H1 (cell line): ENCODE data around the gene SCIMP. TPM values are rescaled to one million over a fixed set of nuclear protein-coding genes. Genes with fewer than 3 reads are reported as not detected.

Source experiments
- CTCF ChIA-PET: fragments of 300-600 bp; sonication (Branson Sonifier 250); formaldehyde crosslinking; loops from one replicate; lab custom pipeline; 2021; ENCODE audit not compliant: partially characterized antibody; lab: Charles Lee
- POLR2A ChIA-PET: fragments of 300-600 bp; sonication (Branson Sonifier 250); formaldehyde crosslinking; loops from one replicate; lab custom pipeline; 2021; ENCODE audit warnings: inconsistent platforms; ENCODE audit not compliant: partially characterized antibody; lab: Charles Lee
- DNase-seq, 2 experiments: peaks; one replicate each; pipeline versions ENCODE4 v3.0.0 to v3.0.0-alpha.2; 2010 to 2022; ENCODE audit warnings: low spot score in 2 of 2, low read depth in 1 of 2, mixed read lengths in 1 of 2
- FAIRE-seq: peaks from 2 replicates; lab custom pipeline; 2011; peaks lifted over from hg19 to GRCh38; lab: Jason Lieb, UNC
- H2AFZ ChIP-seq: 2 replicates; pipeline ENCODE4 v1.8.1; 2012; ENCODE audit warnings: low read length, inconsistent platforms
- H2AK5ac ChIP-seq: 2 replicates; pipeline ENCODE4 v1.6.1; 2013; ENCODE audit warnings: low read depth, low read length
- H2BK120ac ChIP-seq: replicated peaks from 2 replicates; pipeline ENCODE3; 2013; ENCODE audit warnings: low read depth, low read length, inconsistent platforms
- H2BK12ac ChIP-seq: 2 replicates; pipeline ENCODE4 v1.6.1; 2013; ENCODE audit warnings: low read depth, low read length
- H2BK15ac ChIP-seq: 2 replicates; pipeline ENCODE4 v1.6.1; 2013; ENCODE audit warnings: low read length
- H2BK20ac ChIP-seq: 2 replicates; pipeline ENCODE4 v1.6.1; 2013; ENCODE audit warnings: low read length
- H2BK5ac ChIP-seq: 2 replicates; pipeline ENCODE4 v1.6.1; 2013; ENCODE audit warnings: low read depth, low read length
- H3K14ac ChIP-seq: 2 replicates; pipeline ENCODE4 v1.6.1; 2013; ENCODE audit warnings: inconsistent platforms; ENCODE audit not compliant: insufficient read length
- H3K18ac ChIP-seq: 2 replicates; pipeline ENCODE4 v1.6.1; 2013; ENCODE audit warnings: low read length; ENCODE audit errors: extremely low read depth
- H3K23ac ChIP-seq: 2 replicates; pipeline ENCODE4 v1.6.1; 2013; ENCODE audit warnings: inconsistent platforms; ENCODE audit not compliant: insufficient read length
- H3K23me2 ChIP-seq: 2 replicates; pipeline ENCODE4 v1.6.1; 2013; ENCODE audit warnings: low read depth, low read length
- H3K27ac ChIP-seq: 2 replicates; pipeline ENCODE4 v1.6.1; 2011; ENCODE audit warnings: low read depth, low read length, inconsistent platforms
- H3K27me3 ChIP-seq, 4 experiments: replicated peaks in 1 of 4; 1 replicate in 1 of 4; 2 replicates in 3 of 4; pipeline versions ENCODE4 v1.6.1 to v1.8.1; 2011 to 2013; ENCODE audit warnings: low read length in 3 of 4, mild to moderate bottlenecking in 3 of 4, inconsistent platforms in 2 of 4, mixed read lengths in 2 of 4, moderate library complexity in 1 of 4; ENCODE audit not compliant: control insufficient read depth in 3 of 4, insufficient read depth in 3 of 4; ENCODE audit errors: extremely low read depth in 1 of 4
- H3K36me3 ChIP-seq, 4 experiments: 2 replicates each; pipeline versions ENCODE4 v1.6.1 to v1.8.1; 2011 to 2013; ENCODE audit warnings: mild to moderate bottlenecking in 4 of 4, low read length in 3 of 4, moderate library complexity in 2 of 4, control low read depth in 1 of 4, inconsistent platforms in 1 of 4; ENCODE audit not compliant: insufficient read depth in 4 of 4, control insufficient read depth in 2 of 4
- H3K4ac ChIP-seq: replicated peaks from 2 replicates; pipeline ENCODE3; 2013; ENCODE audit warnings: low read length, low read depth, mixed read lengths, inconsistent platforms; ENCODE audit not compliant: insufficient read length
- H3K4me1 ChIP-seq, 4 experiments: replicated peaks in 1 of 4; 1 replicate in 1 of 4; 2 replicates in 3 of 4; pipeline versions ENCODE4 v1.6.1 to v1.8.1; 2011 to 2013; ENCODE audit warnings: low read length in 3 of 4, inconsistent platforms in 2 of 4, mixed read lengths in 1 of 4; ENCODE audit not compliant: insufficient read depth in 4 of 4, control insufficient read depth in 3 of 4
- H3K4me2 ChIP-seq, 2 experiments: 2 replicates each; pipeline versions ENCODE4 v1.6.1 to v1.8.1; 2011 to 2013; ENCODE audit warnings: low read depth in 2 of 2, low read length in 2 of 2, control low read depth in 1 of 2, inconsistent platforms in 1 of 2, mild to moderate bottlenecking in 1 of 2; ENCODE audit not compliant: insufficient read depth in 1 of 2
- H3K4me3 ChIP-seq, 4 experiments: fragments of 200-600, 300-600 bp in 1 of 4; sonication (generic), shearing (Covaris generic), sonication (Bioruptor Twin) in 1 of 4; 2 replicates each; pipeline versions ENCODE4 v1.5.1 to v1.8.1; 2011 to 2016; ENCODE audit warnings: low read length in 4 of 4, low read depth in 3 of 4, control low read depth in 2 of 4, inconsistent platforms in 2 of 4, mild to moderate bottlenecking in 2 of 4, mixed read lengths in 1 of 4, moderate library complexity in 1 of 4; ENCODE audit not compliant: insufficient read depth in 2 of 4; ENCODE audit errors: extremely low read depth in 1 of 4
- H3K56ac ChIP-seq: replicated peaks from 2 replicates; pipeline ENCODE3; 2013; ENCODE audit warnings: low read depth, mild to moderate bottlenecking, mixed read lengths, low read length, inconsistent platforms; ENCODE audit not compliant: insufficient read length
- H3K79me1 ChIP-seq: 2 replicates; pipeline ENCODE4 v1.6.1; 2013; ENCODE audit warnings: low read depth, low read length, control low read depth
- H3K79me2 ChIP-seq, 2 experiments: 2 replicates each; pipeline versions ENCODE4 v1.6.1 to v1.8.1; 2012 to 2013; ENCODE audit warnings: low read length in 2 of 2, mild to moderate bottlenecking in 2 of 2, inconsistent platforms in 1 of 2; ENCODE audit not compliant: insufficient read depth in 2 of 2, control insufficient read depth in 1 of 2
- H3K9ac ChIP-seq, 4 experiments: replicated peaks in 1 of 4; 1 replicate in 1 of 4; 2 replicates in 3 of 4; pipeline versions ENCODE4 v1.6.1 to v1.8.1; 2011 to 2013; ENCODE audit warnings: low read depth in 3 of 4, low read length in 3 of 4, control low read depth in 2 of 4, mild to moderate bottlenecking in 2 of 4, moderate library complexity in 2 of 4, inconsistent platforms in 1 of 4; ENCODE audit errors: extremely low read depth in 1 of 4
- H3K9me3 ChIP-seq, 2 experiments: 2 replicates each; pipeline versions ENCODE4 v1.6.1 to v1.8.1; 2012 to 2013; ENCODE audit warnings: mild to moderate bottlenecking in 2 of 2, moderate library complexity in 2 of 2, control low read depth in 1 of 2, inconsistent platforms in 1 of 2, low read depth in 1 of 2, low read length in 1 of 2, mixed read lengths in 1 of 2; ENCODE audit not compliant: insufficient read depth in 2 of 2
- H4K20me1 ChIP-seq, 2 experiments: replicated peaks in 1 of 2; 2 replicates each; pipeline versions ENCODE3 to v1.8.1; 2011 to 2013; ENCODE audit warnings: inconsistent platforms in 2 of 2, low read length in 2 of 2, mild to moderate bottlenecking in 1 of 2; ENCODE audit not compliant: insufficient read depth in 2 of 2, control insufficient read depth in 1 of 2
- H4K5ac ChIP-seq: 2 replicates; pipeline ENCODE4 v1.6.1; 2013; ENCODE audit warnings: low read length, low read depth, mixed read lengths, inconsistent platforms; ENCODE audit not compliant: insufficient read length
- H4K8ac ChIP-seq: 2 replicates; pipeline ENCODE4 v1.8.0; 2013; ENCODE audit warnings: mild to moderate bottlenecking, moderate library complexity, low read length, inconsistent platforms; ENCODE audit not compliant: insufficient read depth; ENCODE audit errors: extremely low read depth
- H4K91ac ChIP-seq: replicated peaks from 2 replicates; pipeline ENCODE3; 2013; ENCODE audit warnings: low read length, mixed read lengths, inconsistent platforms; ENCODE audit not compliant: insufficient read length
- BCL11A ChIP-seq, 2 experiments: IDR thresholded peaks; one replicate each; pipeline ENCODE4 v1.6.1; 2011; ENCODE audit warnings: low read depth in 2 of 2, low read length in 2 of 2, mild to moderate bottlenecking in 2 of 2
- CBX8 ChIP-seq: fragments of 300-800, 300-1000 bp; sonication (generic); IDR thresholded peaks from 2 replicates; pipeline ENCODE4 v1.7.1; 2016; ENCODE audit warnings: low read depth, low read length, borderline replicate concordance
- CREB1 ChIP-seq: IDR thresholded peaks from 2 replicates; pipeline ENCODE4 v1.6.1; 2012; ENCODE audit warnings: inconsistent platforms
- EP300 ChIP-seq, 2 experiments: IDR thresholded peaks; 1 replicate in 1 of 2; 2 replicates in 1 of 2; pipeline ENCODE4 v1.6.1; 2011 to 2012; ENCODE audit warnings: low read depth in 2 of 2, low read length in 2 of 2, mild to moderate bottlenecking in 2 of 2, borderline replicate concordance in 1 of 2, inconsistent platforms in 1 of 2, moderate library complexity in 1 of 2
- JUN ChIP-seq: IDR thresholded peaks from 2 replicates; pipeline ENCODE4 v1.6.1; 2011; ENCODE audit warnings: low read depth, mild to moderate bottlenecking, improper control_type of control experiment, low read length
- JUND ChIP-seq: IDR thresholded peaks from 2 replicates; pipeline ENCODE4 v1.6.1; 2011; ENCODE audit warnings: mild to moderate bottlenecking, improper control_type of control experiment, low read length
- KDM4A ChIP-seq: IDR thresholded peaks from one replicate; pipeline ENCODE4 v1.7.1; 2012; ENCODE audit warnings: low read depth, mild to moderate bottlenecking, moderate library complexity, low read length, inconsistent platforms; ENCODE audit not compliant: severe bottlenecking
- MAFK ChIP-seq: IDR thresholded peaks from 2 replicates; pipeline ENCODE4 v1.6.1; 2012; ENCODE audit warnings: low read depth, mild to moderate bottlenecking, improper control_type of control experiment, low read length
- PHF8 ChIP-seq: fragments of 200-600 bp; sonication (generic); conservative IDR thresholded peaks from 2 replicates; pipeline ENCODE4 v1.7.1; 2012; ENCODE audit warnings: low read depth, mild to moderate bottlenecking, inconsistent platforms, low read length, moderate library complexity
- RXRA ChIP-seq: IDR thresholded peaks from 2 replicates; pipeline ENCODE4 v1.6.1; 2011; ENCODE audit warnings: low read depth, mild to moderate bottlenecking, low read length, moderate library complexity; ENCODE audit not compliant: insufficient read depth
- SAP30 ChIP-seq: fragments of 300-600 bp; sonication (generic); IDR thresholded peaks from 2 replicates; pipeline ENCODE4 v1.7.1; 2012; ENCODE audit warnings: low read length, moderate library complexity, mild to moderate bottlenecking, inconsistent platforms; ENCODE audit not compliant: insufficient read depth, insufficient replicate concordance
- SIRT6 ChIP-seq: IDR thresholded peaks from one replicate; pipeline ENCODE4 v1.7.1; 2012; ENCODE audit warnings: low read length, inconsistent platforms
- SUZ12 ChIP-seq: fragments of 200-600 bp; sonication (generic); IDR thresholded peaks from 2 replicates; pipeline ENCODE4 v1.6.1; 2012; ENCODE audit warnings: mild to moderate bottlenecking, inconsistent platforms, low read length, moderate library complexity, mixed read lengths
- TAF1 ChIP-seq: IDR thresholded peaks from 2 replicates; pipeline ENCODE4 v1.6.1; 2011; ENCODE audit warnings: mild to moderate bottlenecking, low read depth, low read length
- TAF7 ChIP-seq: optimal IDR thresholded peaks from 2 replicates; pipeline ENCODE3; 2011; ENCODE audit warnings: low read depth, mild to moderate bottlenecking, inconsistent platforms, low read length, moderate library complexity, borderline replicate concordance
- WGBS, 2 experiments: shearing (Covaris generic) in 1 of 2; methylation state at CpG; one replicate each; pipeline versions ENCODE4 v1.1.6 to v1.1.7; 2013 to 2015; ENCODE audit warnings: low lambda C conversion rate in 2 of 2, mixed read lengths in 2 of 2, inconsistent platforms in 1 of 2, low coverage in 1 of 2, missing lambda C conversion rate in 1 of 2; ENCODE audit not compliant: insufficient replicate concordance in 2 of 2, insufficient coverage in 1 of 2, insufficient read length in 1 of 2; ENCODE audit errors: extremely low coverage in 1 of 2, missing lambda C conversion rate in 1 of 2; 5-methylcytosine and 5-hydroxymethylcytosine counted together
- polyA plus RNA-seq, 7 experiments: library from polyadenylated mRNA; depleted of rRNA in 3 of 7; stranded (reverse) in 5 of 7; unstranded in 2 of 7; fragments of >200 nt in 5 of 7; fragments of 200-250 nt in 2 of 7; gene quantifications; 1 replicate in 5 of 7; 2 replicates in 1 of 7; 4 replicates in 1 of 7; pipeline versions ENCODE4 v1.2.1 to v1.2.3, GENCODE V29; 2011 to 2013; ENCODE audit warnings: missing spikeins in 2 of 7, mixed read lengths in 2 of 7
- total RNA-seq: library from RNA; stranded (reverse); fragmentation: NEBNext Ultra II Directional; extraction: Animal tissue kit (Norgen Biotek cat#: 25700); gene quantifications from 2 replicates; pipeline ENCODE4 v1.2.1, GENCODE V29; 2021

The SCIMP gene
- total and polyA plus RNA-seq, 2 of the 8 experiments (the other 6 are each of a cell fraction or from before 2014, with no cell fraction given), result not detected

- Histone ChIP-seq H2BK15ac (no peak overlapping the region), H3K23ac (no peak overlapping the region), H3K4me2 (no peak overlapping the region), H3K18ac (no peak overlapping the region), H4K91ac (no peak overlapping the region), H3K9ac (no peak overlapping the region), H3K4me1 (no peaks in the 10 kb centered on the region), H3K56ac (no peak overlapping the region), H2BK12ac (no peak overlapping the region), H2AK5ac (no peak overlapping the region), H3K14ac (no peak overlapping the region), H3K9me3 (peaks cover 71 to 78% of the 10 kb centered on the region in 2 experiments), H3K4me3 (peak overlapping the region in 1 of 4 experiments; percentile 30; a peak in 1 of 8 replicates), H4K5ac (no peak overlapping the region), H3K79me2 (no peaks in the 10 kb centered on the region), H3K27ac (no peak overlapping the region), H4K8ac (no peak overlapping the region), H2BK5ac (no peak overlapping the region), H3K23me2 (no peaks in the 10 kb centered on the region), H2AFZ (no peak overlapping the region), H3K27me3 (no peaks in the 10 kb centered on the region), H3K4ac (no peak overlapping the region), H4K20me1 (no peaks in the 10 kb centered on the region), H3K36me3 (peaks cover 3 to 54% (median 19%) of the 10 kb centered on the region in 4 experiments; a peak in 6 of 8 replicates), H3K79me1 (no peaks in the 10 kb centered on the region), H2BK20ac (no peak overlapping the region), H2BK120ac (no peak overlapping the region)
- FAIRE-seq (no peak), DNase-seq (no peak)
- 90% methylated on average over 9 of the region's 12 CpGs; no CpG with 5 or more reads in 1 of the 2 experiments for WGBS, 2 experiments
- CTCF ChIA-PET, result no interaction called here
- POLR2A ChIA-PET, result interaction anchor here (1.0 kb wide), 1 partner anchor 8 kb away, joined by 3 read pairs; no protein-coding TSS in a partner anchor
- TF ChIP-seq PHF8 (no peak), JUN (no peak), SAP30 (no peak), KDM4A (no peak), TAF1 (no peak), BCL11A (IDR thresholded peaks at IDR 0.05; ENCODE audit: low read depth in 2 of 2, low read length in 2 of 2) (no peak), JUND (no peak), TAF7 (no peak), MAFK (no peak), SUZ12 (no peak), RXRA (no peak), EP300 (IDR thresholded peaks at IDR 0.05; ENCODE audit: borderline replicate concordance in 1 of 2, low read depth in 2 of 2, low read length in 2 of 2) (no peak), SIRT6 (no peak), CREB1 (no peak), CBX8 (no peak)
These were observed 55.7 kb downstream of the SCIMP start for GRCh38 chr17:5179003-5179402.
